ENCODE data around the gene CCL22.

The CCL22 gene

DNA sequence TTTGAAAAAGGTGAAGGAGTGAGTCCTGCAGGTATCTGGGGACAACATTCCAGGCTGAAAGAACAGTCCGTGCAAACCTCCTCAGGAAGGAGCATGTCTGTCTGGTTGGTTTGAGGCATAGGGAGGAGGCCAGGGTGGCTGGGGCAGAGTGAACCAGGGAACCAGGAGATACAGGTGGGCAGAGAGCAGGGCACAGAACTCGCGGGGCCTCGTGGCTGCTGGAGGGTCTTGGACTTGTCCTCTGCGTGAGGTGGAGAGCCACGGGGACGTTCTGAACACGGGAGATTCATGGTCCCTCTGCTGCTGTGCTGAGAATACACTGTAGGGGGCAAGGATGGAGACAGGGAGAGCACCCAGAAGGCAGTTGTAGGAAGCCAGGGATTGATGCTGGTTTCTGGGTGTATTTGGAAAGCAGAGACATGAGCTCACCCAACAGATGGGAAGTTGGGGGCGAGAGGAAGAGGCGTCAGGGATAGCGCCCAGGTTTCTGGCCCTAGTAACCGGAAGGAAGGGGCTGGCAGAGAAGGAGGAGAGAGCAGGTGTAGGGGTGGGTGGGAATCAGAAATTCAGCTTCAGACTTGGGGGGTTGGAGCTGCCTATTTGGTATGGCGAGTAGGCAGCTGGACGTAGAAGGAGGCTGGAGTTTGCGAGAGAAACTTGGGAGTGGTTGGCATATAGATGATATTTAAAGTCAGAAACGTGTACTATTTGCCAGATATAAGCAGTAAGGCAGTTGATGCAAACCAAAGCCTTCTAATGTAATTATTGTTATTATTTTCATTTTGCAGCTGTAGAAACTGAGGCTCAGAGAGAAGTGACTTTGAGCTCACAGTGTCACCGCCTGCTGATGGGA is 45.6 kb downstream of the CCL22 start, which contains the start of gene CCL17:
Gene CCL17 (plus strand): TSS at position 803 of the 853 bp plus-strand sequence. CDS start 9,166 bp downstream, outside the sequence.
- TF ChIP-seq POU2F2 (IDR thresholded peaks at IDR 0.05; ENCODE audit: low read depth, low read length) (no peak), SPI1 (IDR thresholded peaks at IDR 0.05; ENCODE audit: low read depth, low read length) (no peak), POLR2AphosphoS5 (IDR thresholded peaks at IDR 0.05; ENCODE audit: low read depth, low read length) (no peak), TAF1 (IDR thresholded peaks at IDR 0.05; ENCODE audit: low read depth, low read length) (no peak), POLR2A (IDR thresholded peaks at IDR 0.05; ENCODE audit: low read depth, low read length) (no peak), PAX5 (IDR thresholded peaks at IDR 0.05; ENCODE audit: insufficient read depth, low read length, severe bottlenecking) (no peak)
- DNase-seq (ENCODE audit: insufficient read length, low spot score) (no peak), FAIRE-seq (no peak)

DNA sequence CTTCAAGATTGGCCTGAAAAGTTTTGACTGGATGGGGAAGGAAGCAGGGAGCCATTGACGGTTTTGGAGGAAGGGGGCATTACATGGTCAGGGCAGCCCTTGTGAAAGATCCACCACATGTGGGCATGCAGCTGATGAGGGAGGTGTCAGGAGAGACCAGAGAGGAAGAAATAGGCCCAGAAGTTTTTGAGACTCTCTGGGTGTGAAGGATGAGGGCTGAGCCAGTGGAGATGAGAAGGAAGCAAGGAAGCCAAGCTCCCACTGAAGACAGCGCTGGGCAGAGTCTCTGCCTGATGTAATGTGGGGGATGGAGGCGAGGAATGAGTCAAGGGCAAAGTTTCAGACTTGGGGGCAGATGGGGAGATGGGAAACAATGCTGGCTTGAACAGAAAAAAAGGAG is 46.5 kb downstream of the CCL22 start:
- no peak for FAIRE-seq
- TF ChIP-seq POU2F2 (IDR thresholded peaks at IDR 0.05; ENCODE audit: low read depth, low read length) (no peak), TAF1 (IDR thresholded peaks at IDR 0.05; ENCODE audit: low read depth, low read length) (no peak), POLR2A (IDR thresholded peaks at IDR 0.05; ENCODE audit: low read depth, low read length) (no peak), SPI1 (IDR thresholded peaks at IDR 0.05; ENCODE audit: low read depth, low read length) (no peak), PAX5 (IDR thresholded peaks at IDR 0.05; ENCODE audit: insufficient read depth, low read length, severe bottlenecking) (no peak), POLR2AphosphoS5 (IDR thresholded peaks at IDR 0.05; ENCODE audit: low read depth, low read length) (no peak)

DNA sequence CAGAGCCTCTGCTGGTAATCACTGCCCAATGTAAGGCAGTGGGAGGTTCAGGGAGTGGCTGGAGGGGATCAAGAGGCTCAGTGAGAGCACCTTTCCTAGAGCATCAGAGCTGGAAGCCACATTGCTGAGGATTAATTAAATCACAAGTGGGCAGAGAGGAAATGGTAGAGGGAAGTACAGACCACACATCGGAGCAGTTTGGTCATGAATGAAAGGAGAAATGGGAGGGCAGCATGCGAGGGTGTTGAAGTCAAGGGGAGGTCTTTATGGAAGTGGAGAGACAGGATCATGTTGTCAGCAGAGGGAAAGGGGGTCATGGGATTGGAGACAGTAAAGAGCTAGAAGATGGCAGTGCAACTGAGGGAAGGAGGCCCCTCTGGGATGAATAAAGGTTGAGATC is 48.3 kb downstream of the CCL22 start:
- no peak for DNase-seq (ENCODE audit: insufficient read length, low spot score)
- peak; percentile 5 for FAIRE-seq
- TF ChIP-seq SPI1 (IDR thresholded peaks at IDR 0.05; ENCODE audit: low read depth, low read length) (peak; percentile 14; the same call in 1 of the 2 replicates), PAX5 (IDR thresholded peaks at IDR 0.05; ENCODE audit: insufficient read depth, low read length, severe bottlenecking) (no peak)

More for the DNA sequence above, 46.5 kb downstream of the CCL22 start:
- DNase-seq (ENCODE audit: insufficient read length, low spot score) = no peak

DNA sequence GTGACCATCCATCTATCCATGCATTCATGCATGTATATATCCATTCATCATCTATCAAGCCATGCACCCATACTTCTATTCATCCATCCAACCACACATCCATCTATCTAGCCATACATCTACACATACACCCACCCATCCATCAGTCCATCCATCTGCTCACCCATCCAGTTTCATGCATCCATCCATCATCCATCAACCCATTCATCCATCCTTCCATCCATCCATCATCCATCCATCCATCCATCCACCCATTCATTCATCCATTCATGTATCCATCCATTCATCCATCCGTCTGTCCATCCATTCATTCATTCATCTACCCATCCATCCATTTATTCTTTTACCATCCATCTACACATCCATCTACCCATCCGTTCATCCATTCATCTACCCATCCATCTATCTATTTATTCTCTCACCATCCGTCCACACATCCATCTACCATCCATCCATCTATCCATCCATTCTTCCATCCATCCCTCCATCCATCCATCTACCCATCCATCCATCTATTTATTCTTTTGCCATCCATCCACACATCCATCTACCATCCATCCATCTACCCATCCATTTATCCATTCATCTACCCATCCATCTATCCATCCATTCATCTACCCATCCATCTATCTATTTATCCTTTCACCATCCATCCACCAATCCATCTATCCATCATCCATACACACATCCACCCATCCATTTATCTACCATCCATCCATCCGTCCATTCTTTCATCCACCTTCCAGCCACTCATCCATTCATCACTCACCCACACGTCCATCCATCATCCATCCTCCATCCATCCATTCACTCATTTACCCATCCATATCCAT is 49.2 kb downstream of the CCL22 start:
- TF ChIP-seq POLR2A (IDR thresholded peaks at IDR 0.05; ENCODE audit: low read depth, low read length) (no peak), SPI1 (IDR thresholded peaks at IDR 0.05; ENCODE audit: low read depth, low read length) (no peak), TAF1 (IDR thresholded peaks at IDR 0.05; ENCODE audit: low read depth, low read length) (no peak), POLR2AphosphoS5 (IDR thresholded peaks at IDR 0.05; ENCODE audit: low read depth, low read length) (no peak), POU2F2 (IDR thresholded peaks at IDR 0.05; ENCODE audit: low read depth, low read length) (no peak), PAX5 (IDR thresholded peaks at IDR 0.05; ENCODE audit: insufficient read depth, low read length, severe bottlenecking) (no peak)
- peak; percentile 77 for FAIRE-seq
- no peak for DNase-seq (ENCODE audit: insufficient read length, low spot score)

DNA sequence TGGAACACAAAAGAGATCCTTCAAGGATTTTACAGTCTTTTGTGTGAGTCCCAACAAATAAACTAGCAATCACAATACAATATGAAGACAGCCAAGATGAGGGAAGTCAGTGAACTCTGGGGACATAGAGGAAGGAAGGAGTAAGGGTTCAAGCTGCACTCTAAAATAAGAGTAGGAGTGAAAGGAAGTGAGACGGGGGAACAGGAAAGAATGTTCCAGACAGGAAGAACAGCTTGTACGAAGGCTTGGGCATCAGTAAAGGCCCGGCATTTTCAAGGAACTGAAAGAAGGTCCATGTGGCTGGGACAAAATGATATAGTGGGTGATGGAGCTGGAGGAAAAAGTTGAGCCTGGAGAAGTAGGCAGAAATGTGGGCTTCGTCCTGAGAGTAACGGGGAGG is 50.5 kb downstream of the CCL22 start:
- 0 out of 2 replicates have a peak, but pooled peaks have one; percentile 19 for TF ChIP-seq SPI1 (IDR thresholded peaks at IDR 0.05; ENCODE audit: low read depth, low read length)
- no peak for TF ChIP-seq POLR2A (IDR thresholded peaks at IDR 0.05; ENCODE audit: low read depth, low read length)
- no peak for FAIRE-seq
- no peak for DNase-seq (ENCODE audit: insufficient read length, low spot score)

DNA sequence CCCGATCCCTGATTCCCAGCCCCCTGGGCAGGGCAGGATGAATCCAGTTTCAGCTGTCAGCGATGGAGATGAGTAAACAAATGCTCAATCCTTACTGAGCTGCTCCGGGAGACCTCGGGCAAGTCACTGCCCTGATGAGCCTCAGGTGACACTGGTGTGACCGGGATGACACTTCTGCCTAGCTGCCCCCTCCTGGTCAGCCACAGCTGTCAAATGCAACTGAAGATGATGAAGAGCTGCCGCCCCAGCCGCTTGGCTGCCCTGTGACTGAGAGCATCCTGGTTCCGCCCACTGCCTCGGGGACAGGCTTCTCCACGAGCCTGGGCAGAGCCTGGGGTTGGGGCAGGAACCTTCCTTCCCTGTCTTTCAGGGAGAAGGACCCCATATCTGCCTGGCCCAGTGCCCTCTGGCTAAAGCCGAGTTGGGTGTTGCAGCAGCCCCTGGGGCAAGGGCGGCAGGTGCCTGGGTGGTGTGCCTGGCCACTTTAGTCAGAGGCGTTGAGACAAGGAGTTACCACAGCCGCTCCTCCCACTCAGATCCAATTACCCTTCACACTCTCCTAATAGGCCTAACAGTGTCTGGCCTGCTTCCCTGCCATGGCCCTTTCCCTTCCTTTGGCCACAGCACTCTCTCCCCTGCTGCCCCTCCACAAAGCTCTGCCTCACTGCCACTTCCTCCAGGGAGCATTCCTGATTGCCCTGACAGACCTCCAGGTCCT is 51.4 kb downstream of the CCL22 start:
- DNase-seq (ENCODE audit: insufficient read length, low spot score) (no peak), FAIRE-seq (no peak)
- TF ChIP-seq POU2F2 (IDR thresholded peaks at IDR 0.05; ENCODE audit: low read depth, low read length) (no peak), SPI1 (IDR thresholded peaks at IDR 0.05; ENCODE audit: low read depth, low read length) (no peak), PAX5 (IDR thresholded peaks at IDR 0.05; ENCODE audit: insufficient read depth, low read length, severe bottlenecking) (no peak)

DNA sequence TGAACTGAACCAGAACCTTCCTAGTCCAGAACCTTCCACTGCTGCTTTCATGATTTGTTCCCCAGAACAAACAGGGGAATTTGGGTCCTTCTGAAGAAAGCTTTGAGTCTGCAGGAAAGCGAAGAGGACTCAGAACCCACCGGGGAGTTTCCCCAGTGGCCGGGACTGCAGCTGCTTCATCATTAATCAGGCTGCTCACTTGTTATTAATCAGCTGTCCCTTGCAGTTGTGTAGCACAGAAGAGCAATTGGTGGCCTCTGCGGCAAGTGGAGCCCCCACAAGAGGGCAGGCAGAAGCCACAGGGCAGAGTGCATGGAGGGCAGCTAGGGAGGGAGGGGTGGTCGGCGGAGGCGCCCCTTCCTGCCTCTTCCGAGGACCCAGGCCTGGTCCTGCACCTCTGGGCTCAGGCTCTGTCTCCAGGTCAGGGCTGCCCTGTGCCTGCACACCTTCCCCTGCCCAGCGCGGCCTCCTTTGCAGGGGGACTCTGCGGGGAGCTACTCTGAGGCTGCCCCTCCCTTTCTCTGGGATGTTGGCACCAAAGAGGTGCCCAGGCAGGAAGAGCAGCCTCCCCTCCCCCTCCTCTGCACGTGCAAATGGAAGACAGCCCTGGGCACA is 52.9 kb downstream of the CCL22 start:
- peak; percentile 50 for FAIRE-seq
- no peak for DNase-seq (ENCODE audit: insufficient read length, low spot score)
- no peak for TF ChIP-seq POLR2AphosphoS5 (IDR thresholded peaks at IDR 0.05; ENCODE audit: low read depth, low read length)
- no peak for TF ChIP-seq TAF1 (IDR thresholded peaks at IDR 0.05; ENCODE audit: low read depth, low read length)
- no peak for TF ChIP-seq SPI1 (IDR thresholded peaks at IDR 0.05; ENCODE audit: low read depth, low read length)
- TF ChIP-seq POU2F2 (IDR thresholded peaks at IDR 0.05; ENCODE audit: low read depth, low read length) = no peak
- TF ChIP-seq PAX5 (IDR thresholded peaks at IDR 0.05; ENCODE audit: insufficient read depth, low read length, severe bottlenecking) = no peak
- no peak for TF ChIP-seq POLR2A (IDR thresholded peaks at IDR 0.05; ENCODE audit: low read depth, low read length)

DNA sequence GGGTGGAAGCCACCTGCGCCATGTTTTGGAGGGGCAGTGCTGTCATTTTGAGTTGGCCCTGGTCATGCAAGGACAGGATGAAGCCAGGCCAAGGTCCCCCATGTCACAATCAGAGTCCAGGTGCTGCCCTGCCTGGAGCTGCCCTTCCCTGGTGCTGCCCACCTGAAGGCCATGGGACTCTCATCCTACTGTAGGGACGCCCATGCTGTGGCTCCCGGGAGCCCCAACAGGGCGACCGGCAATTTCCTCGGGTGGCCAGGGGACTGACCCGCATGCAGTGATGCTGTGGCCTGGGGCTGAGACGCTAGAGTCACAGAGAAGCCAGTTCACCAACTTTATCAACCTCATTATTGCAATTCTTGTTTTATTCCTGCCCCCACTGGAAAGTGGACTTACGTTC is 54.0 kb downstream of the CCL22 start:
- no peak for FAIRE-seq
- no peak for DNase-seq (ENCODE audit: insufficient read length, low spot score)
- no peak for TF ChIP-seq POLR2AphosphoS5 (IDR thresholded peaks at IDR 0.05; ENCODE audit: low read depth, low read length)
- TF ChIP-seq PAX5 (IDR thresholded peaks at IDR 0.05; ENCODE audit: insufficient read depth, low read length, severe bottlenecking) = no peak
- no peak for TF ChIP-seq POLR2A (IDR thresholded peaks at IDR 0.05; ENCODE audit: low read depth, low read length)
- no peak for TF ChIP-seq TAF1 (IDR thresholded peaks at IDR 0.05; ENCODE audit: low read depth, low read length)
- no peak for TF ChIP-seq POU2F2 (IDR thresholded peaks at IDR 0.05; ENCODE audit: low read depth, low read length)
- TF ChIP-seq SPI1 (IDR thresholded peaks at IDR 0.05; ENCODE audit: low read depth, low read length) = no peak

DNA sequence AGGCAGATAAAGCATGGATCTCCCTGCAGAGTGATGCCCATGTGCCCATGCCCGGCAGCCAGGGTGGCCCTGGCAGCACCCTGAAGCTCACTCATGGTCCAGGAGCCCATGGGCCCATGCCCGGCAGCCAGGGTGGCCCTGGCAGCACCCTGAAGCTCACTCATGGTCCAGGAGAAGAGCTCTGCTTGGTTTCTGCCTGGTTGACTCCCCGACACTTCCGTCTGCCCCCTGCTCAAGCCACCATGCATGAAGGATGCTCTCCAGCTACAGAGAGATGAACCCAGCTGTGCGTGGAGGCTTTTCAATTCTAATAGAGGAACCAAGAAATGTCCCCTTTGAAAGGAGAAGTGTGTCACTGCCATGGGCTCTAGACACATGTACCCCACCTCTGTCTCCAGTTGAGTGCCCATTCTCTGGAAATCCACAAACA is 54.7 kb downstream of the CCL22 start:
- TF ChIP-seq PAX5 (IDR thresholded peaks at IDR 0.05; ENCODE audit: insufficient read depth, low read length, severe bottlenecking) (peak; percentile 79), POLR2A (IDR thresholded peaks at IDR 0.05; ENCODE audit: low read depth, low read length) (peak; percentile 37; the same call in 1 of the 2 replicates), POLR2AphosphoS5 (IDR thresholded peaks at IDR 0.05; ENCODE audit: low read depth, low read length) (no peak), POU2F2 (IDR thresholded peaks at IDR 0.05; ENCODE audit: low read depth, low read length) (no peak; the same call in 1 of the 2 replicates), SPI1 (IDR thresholded peaks at IDR 0.05; ENCODE audit: low read depth, low read length) (peak; percentile 91), TAF1 (IDR thresholded peaks at IDR 0.05; ENCODE audit: low read depth, low read length) (no peak)
- DNase-seq (ENCODE audit: insufficient read length, low spot score) = peak; percentile 72
- FAIRE-seq = peak; percentile 96

Measured in GM12891 (cell line).